ENCODE data around the gene TPSG1.

Gene TPSG1

GRCh38 chr16:1172651-1173050, 52.4 kb downstream of the TPSG1 start:
- no peak overlapping the region for H3K4me3 ChIP-seq (ENCODE audit: low read length)
- TF ChIP-seq CTCF (conservative IDR thresholded peaks at IDR 0.05; ENCODE audit: low read depth, low read length), result no peak
- no peak for DNase-seq (ENCODE audit: low read depth)

GRCh38 chr16:1171854-1172428, 53.1 kb downstream of the TPSG1 start:
- no peak for TF ChIP-seq CTCF (conservative IDR thresholded peaks at IDR 0.05; ENCODE audit: low read depth, low read length)
- DNase-seq (ENCODE audit: low read depth), result no peak
- no peak overlapping the region for H3K4me3 ChIP-seq (ENCODE audit: low read length)

All from retinal pigment epithelial cell (primary cell).